ENCODE results near the gene ZBTB39.

DNA sequence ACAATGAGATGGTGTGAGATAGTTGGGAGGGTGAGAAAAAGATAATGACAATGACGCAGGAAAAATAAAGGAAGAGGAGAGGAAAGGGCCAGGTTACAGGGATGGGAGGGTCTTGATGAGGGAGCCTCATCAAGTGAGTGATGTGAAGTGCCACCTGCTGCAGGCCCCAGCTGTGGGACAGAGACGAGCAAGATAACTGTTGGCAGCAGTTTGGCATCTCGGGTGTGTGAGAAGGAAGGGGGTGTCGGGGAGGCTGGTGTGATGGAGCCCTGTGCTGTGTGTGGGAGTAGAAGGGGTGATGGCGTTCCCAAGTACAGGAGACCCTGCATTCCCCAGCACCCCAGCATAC, 21.4 kb upstream of the ZBTB39 start:
- TF ChIP-seq POLR2AphosphoS5 (IDR thresholded peaks at IDR 0.05), result no peak
- TF ChIP-seq, protein P1, sequence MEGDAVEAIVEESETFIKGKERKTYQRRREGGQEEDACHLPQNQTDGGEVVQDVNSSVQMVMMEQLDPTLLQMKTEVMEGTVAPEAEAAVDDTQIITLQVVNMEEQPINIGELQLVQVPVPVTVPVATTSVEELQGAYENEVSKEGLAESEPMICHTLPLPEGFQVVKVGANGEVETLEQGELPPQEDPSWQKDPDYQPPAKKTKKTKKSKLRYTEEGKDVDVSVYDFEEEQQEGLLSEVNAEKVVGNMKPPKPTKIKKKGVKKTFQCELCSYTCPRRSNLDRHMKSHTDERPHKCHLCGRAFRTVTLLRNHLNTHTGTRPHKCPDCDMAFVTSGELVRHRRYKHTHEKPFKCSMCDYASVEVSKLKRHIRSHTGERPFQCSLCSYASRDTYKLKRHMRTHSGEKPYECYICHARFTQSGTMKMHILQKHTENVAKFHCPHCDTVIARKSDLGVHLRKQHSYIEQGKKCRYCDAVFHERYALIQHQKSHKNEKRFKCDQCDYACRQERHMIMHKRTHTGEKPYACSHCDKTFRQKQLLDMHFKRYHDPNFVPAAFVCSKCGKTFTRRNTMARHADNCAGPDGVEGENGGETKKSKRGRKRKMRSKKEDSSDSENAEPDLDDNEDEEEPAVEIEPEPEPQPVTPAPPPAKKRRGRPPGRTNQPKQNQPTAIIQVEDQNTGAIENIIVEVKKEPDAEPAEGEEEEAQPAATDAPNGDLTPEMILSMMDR (IDR thresholded peaks at IDR 0.05), result no peak
- no peak for TF ChIP-seq POLR2A (IDR thresholded peaks at IDR 0.05)

Data from gastroesophageal sphincter (tissue), 3 donors.